Hepatocyte (in vitro differentiated cells): ENCODE results near the gene CD99L2.

ENCODE experiments used
- CTCF ChIP-seq: fragments of 200-600 bp; sonication (generic); IDR thresholded peaks from 2 replicates; pipeline ENCODE4 v1.5.1; 2016; ENCODE audit warnings: antibody characterized with exemption, mild to moderate bottlenecking; ENCODE audit not compliant: poor library complexity
- EZH2phosphoT487 ChIP-seq: fragments of 200-600 bp; sonication (generic); IDR thresholded peaks from one replicate; pipeline ENCODE4 v1.6.1; 2018; ENCODE audit warnings: antibody characterized with exemption, mild to moderate bottlenecking, low read depth, moderate library complexity; ENCODE audit not compliant: unreplicated experiment, severe bottlenecking

DNA sequence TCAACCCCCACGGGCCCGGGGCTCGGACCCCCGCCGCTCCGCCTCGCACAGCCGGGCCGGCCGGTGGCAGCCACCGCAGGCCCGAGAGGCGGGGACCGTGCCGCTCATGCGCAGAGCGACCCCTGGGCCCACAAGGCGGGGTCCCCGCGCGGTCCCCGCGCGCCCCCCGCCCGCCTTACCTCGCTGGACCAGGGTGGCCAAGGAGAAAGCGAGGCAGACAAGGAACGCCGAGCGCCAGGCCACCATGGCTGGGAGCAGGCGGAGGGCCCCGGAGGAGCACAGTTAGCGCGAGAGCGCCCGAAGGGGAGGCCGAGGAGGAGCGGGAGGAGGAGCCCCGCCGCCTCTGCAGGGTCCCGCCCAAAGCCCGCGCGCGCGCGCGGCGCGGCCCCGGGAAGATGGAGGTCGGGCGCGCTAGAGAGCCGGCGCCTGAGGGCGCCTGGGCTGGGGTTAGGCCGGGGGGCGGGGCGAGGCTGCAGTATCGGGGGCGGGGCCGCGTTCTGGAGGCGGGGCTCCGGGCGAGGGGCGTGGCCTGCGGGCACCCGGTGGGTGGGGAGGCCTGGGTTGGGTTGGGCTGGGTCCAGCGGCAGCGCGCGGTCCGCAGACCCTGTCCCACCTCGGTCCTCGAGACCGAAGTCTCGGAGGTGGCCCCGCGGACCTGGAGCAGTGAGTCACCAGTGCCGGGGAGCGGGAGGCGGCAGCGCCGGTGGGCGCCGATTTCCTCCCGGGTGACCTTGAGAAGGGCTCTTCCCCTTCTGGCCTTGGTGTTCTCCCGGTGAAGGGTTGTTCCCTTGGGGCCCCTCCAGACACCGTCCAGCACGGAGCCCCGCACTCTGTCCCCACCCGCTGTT lies at the start of gene CD99L2:
- TF ChIP-seq EZH2phosphoT487 (no peak), CTCF (no peak)
